NB4 (cell line): ENCODE results near the gene PEAK3.

Source experiments
- CTCF ChIP-seq: IDR thresholded peaks from one replicate; pipeline ENCODE4 v1.5.1; 2012; ENCODE audit warnings: low read depth, low read length
- MAX ChIP-seq: IDR thresholded peaks from 2 replicates; pipeline ENCODE4 v1.6.1; 2011; ENCODE audit warnings: low read depth, low read length
- MYC ChIP-seq: IDR thresholded peaks from 2 replicates; pipeline ENCODE4 v1.6.1; 2011; ENCODE audit warnings: low read depth, low read length
- POLR2A ChIP-seq: IDR thresholded peaks from 2 replicates; pipeline ENCODE4 v1.6.1; 2011; ENCODE audit warnings: mild to moderate bottlenecking; ENCODE audit not compliant: insufficient read length; ENCODE audit errors: extremely low read depth

GRCh38 chr19:2273356-2274184, 8.4 kb downstream of the PEAK3 start:
- TF ChIP-seq MYC (0 out of 2 replicates have a peak, but pooled peaks have one; percentile 31), CTCF (peak; percentile 65), POLR2A (peak; percentile 32), MAX (no peak; the same call in 1 of the 2 replicates)
